Stimulated activated CD8-positive, alpha-beta memory T cell treated with anti-CD3 and anti-CD28 coated beads, Interleukin-12 subunit alpha, Interleukin-12 subunit beta, amount 100 ng/mL, for 1 hour (primary cell): Measurements from ENCODE around the gene NME7.

Experiments
- DNase-seq: peaks from one replicate; pipeline ENCODE4 v3.0.0-alpha.2; 2020; ENCODE audit warnings: low read depth

NME7 gene

DNA sequence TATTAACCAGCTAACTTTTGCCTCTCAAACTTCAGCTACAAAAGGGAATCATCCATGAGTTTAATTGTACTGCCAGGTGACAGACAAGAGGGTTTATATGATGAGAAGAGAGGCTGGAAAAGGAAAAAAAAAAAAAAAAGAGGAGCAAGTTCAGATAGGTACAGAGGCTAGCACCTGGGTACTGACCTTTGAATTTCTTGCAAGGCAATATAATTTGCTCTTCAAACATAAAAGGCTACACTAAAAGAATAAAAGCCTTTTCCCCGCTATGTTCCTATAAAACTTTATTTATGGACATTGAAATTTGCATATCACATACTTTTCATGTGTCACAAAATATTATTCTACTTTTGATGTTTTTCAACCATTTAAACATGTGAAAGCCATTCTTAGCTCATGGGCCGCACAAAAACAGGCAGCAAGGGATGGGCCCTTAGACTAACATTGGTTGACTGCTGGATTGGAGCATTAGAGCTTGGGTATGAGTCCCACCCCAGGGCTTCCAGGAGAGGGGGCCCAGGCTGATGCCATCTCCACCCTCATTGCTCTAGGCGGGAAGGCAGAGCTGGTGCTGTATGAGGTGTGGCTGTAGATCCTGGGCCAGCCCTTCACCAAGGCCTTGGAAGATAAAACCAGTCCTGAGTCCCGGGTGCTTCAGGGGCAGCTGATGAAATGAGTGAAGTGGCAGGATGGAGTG lies 216.8 kb downstream of the NME7 start:
- DNase-seq = no peak

- no peak for DNase-seq
These were observed 217.9 kb downstream of the NME7 start for GRCh38 chr1:169149555-169150286.

DNA sequence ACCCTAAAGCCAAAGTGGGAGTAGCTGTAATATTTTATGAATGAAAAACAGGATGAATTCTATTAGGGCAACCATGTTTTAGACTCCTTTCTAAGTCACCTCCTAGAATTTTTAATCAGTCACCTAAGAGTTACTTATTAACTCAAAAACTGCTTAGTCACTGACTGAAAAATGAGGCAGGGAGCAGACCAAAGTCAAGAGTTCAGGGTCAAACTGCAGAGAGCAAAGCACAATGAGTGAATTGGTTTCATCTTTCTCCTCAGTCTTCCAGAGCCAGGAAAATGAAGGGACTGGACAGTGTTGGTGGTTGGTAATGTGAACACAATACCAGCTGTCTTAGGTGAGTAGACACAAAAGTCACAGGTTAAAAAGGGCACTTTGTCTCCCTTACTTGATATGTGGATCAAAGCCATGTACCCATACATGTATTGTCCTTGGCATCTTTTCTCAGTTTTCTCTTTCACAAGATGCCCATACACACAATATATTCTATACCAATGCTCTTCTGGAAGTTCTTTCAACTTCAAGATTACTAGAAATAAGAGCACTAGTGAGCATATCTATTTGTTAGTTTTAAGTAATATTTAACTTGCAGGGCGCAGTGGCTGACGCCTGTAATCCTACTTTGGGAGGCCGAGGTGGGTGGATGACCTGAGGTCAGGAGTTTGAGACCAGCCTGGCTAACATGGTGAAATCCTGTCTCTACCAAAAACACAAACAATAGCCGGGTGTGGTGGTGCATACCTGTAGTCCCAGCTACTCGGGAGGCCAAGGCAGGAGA lies 218.9 kb downstream of the NME7 start:
- no peak for DNase-seq

DNA sequence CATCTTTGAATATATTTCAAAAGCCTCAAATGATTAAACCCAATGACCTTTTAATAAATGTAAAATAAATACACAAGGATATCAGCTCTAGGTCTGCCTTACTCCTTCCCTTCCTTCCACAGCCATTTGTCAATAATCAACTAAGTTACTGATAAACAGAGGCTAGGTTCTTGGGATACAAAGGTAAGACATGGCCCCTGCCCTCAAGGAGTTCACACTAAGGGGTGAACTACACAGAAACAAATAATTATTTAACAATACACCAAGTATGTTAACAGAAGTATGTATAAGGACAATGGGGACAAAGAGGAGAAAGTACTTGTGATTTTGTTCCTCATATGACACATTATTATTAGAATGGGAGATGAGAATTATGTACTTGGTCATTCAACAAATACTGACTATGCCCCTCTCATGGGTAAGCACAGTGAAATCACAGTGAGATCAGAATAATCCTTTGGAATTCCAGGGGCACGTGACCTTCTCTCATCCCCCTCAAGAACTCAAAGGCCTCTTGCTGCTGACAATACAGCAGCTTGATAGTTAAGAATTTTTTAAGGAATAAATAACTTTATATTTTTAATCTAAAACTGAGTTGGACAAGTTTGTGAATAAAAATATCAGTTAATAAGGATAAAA lies 220.9 kb downstream of the NME7 start:
- no peak for DNase-seq

DNA sequence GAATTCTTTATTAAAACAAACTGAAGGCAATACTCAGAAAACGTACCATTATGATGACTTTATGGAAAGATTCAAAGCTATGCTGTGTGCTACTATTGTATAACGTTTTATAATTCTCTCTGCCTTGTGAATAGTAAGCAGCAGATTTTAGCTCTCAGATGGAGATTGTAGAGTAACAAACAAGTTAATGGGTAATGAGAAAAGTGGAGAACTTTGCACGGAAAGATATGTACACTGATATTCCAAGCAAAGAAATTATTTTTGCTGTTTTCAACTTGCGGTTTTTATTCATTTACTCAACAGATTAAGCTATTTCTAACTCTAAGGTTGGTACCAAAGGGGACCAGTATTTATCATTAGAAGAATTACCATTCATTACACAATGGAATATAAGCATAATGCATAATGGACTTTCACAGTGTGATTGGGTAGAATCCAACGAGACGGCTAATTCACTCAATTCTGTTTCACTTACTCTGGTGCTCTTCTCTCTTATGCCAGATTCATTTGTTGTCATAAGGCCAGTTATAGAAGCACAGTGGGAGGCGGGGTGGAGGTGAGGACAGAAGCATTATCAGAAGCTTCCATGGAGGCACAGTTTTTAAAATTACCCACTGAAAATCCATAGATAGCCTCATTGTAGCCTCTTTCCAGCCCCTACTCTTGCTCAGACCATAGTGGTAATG lies 222.5 kb downstream of the NME7 start:
- DNase-seq = no peak

DNA sequence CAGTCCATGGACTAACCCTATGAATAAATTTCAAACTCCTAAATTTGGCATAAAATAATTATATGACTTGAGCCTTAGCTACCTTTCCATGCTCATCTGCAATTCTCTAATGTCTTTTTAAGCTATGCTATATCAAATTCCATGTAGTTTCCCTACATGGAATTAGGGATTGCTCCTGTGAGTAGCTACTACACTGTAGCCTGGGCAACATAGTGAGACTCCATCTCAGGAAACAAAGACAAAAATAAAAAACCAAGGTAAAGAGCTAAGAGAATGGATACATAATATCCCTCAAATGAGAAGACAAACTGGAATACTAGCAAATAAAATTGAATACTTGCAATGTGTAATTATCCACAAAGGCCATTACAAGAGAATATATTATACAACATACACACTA lies 223.6 kb downstream of the NME7 start:
- DNase-seq = no peak

GRCh38 chr1:169143346-169143745 lies 224.3 kb downstream of the NME7 start:
- DNase-seq = no peak

- DNase-seq = no peak
These were observed 225.5 kb downstream of the NME7 start for GRCh38 chr1:169142129-169142528.

DNA sequence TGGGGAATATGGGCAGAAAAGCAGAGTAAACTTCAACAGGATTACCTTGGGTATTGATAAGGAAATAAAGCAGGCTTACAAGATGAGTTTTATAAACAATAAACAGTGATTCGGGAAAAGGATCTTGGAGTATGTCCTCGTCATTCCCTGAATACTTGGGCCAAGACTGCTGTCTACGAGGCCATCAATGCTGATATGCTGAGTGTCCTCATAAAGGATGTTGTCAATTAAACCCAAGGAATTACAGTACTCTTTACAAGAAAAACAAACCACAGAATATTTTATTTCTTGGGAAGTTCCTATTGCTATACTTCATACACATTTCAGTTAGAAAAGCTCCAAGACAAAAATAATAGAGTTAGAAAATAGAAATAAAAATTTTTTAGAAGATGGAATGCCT lies 226.2 kb downstream of the NME7 start:
- no peak for DNase-seq

DNA sequence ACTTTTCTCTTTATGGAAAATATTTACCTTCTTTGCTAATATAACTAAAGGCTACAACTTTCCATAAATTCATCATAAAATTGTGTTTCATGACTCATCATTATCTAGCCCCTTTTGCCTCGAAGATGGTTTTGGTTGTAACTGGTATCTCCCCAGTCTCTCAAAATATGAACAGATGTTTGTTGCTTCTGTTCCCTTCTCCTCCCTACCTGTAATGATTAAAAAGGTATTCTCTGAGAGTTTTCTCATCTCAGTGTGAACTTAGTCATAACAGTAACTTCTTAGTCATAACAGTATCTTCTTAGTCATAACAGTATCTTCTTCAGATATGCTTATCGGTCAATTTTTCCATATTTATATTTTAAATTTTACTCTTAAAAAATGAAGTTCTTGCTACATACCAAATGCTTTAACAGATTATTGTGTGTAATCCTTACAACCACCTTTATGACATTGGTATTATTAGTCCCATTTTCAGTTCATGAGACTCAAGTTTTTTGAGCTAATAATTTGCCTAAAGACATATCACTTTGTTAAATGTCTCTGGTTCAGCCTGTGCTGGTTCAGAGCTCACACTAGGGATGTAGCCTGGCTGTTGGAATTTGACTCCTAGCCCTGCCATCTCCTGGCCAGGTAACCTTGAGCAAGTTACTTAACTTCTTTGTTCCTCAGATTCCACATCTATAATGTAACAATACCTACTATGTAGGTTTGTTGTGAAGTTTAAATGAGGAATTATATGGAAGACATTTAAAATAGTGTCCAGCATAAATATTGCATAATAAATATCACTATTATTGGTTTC lies 228.5 kb downstream of the NME7 start:
- DNase-seq = no peak

DNA sequence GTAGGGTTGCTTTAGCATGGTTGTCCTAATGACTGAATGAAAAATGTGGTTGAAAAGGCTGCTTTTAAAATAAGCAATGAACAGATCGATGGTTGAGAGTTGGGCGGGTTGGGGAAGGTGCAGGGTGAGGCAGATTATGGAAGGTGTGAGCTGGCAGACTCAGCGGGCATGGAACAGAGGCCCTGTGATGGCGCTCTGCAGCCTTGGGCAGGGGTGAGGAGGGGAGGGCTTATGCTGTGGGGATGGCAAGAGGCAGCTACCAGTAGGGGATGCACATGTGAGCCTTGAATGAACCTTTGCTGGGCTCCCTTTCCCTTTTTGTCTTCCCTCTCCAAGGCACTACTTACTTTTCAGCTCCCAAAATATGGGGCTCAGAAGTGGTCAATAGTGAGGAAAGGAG lies 230.2 kb downstream of the NME7 start:
- DNase-seq = no peak

DNA sequence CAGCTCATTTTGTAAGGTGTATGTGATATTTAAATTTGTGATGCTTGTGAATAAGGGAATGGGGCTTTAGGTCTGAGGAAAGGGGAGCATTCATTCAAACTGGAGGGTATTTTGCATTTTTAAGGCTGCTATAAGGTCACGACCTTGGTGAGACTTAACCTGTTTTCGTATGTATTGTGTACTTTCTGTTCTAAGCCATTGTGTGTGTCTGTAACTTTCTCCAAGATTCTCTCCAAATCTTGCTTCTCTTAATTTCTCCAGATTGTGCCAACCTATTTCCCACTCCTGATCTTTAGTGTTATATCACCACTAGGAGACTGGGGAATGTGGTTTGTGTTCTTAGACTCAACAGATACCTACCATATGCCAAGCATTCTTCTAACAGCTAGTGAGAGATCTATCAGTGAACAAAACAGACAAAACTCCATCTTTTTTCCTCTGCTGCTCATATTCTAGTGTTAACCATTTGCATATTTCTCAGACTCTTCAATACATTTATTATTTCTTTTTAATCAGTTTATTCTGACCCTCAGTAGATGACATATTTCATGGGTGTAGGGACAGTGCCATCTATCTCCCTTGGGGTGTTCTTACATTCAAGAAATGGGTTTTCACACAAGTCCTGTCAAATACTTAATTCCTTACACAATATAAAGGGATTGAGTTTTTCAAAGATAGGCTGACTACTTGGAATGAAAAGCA lies 233.6 kb downstream of the NME7 start:
- DNase-seq = no peak

GRCh38 chr1:169133228-169133576 lies 234.4 kb downstream of the NME7 start:
- DNase-seq = no peak

DNA sequence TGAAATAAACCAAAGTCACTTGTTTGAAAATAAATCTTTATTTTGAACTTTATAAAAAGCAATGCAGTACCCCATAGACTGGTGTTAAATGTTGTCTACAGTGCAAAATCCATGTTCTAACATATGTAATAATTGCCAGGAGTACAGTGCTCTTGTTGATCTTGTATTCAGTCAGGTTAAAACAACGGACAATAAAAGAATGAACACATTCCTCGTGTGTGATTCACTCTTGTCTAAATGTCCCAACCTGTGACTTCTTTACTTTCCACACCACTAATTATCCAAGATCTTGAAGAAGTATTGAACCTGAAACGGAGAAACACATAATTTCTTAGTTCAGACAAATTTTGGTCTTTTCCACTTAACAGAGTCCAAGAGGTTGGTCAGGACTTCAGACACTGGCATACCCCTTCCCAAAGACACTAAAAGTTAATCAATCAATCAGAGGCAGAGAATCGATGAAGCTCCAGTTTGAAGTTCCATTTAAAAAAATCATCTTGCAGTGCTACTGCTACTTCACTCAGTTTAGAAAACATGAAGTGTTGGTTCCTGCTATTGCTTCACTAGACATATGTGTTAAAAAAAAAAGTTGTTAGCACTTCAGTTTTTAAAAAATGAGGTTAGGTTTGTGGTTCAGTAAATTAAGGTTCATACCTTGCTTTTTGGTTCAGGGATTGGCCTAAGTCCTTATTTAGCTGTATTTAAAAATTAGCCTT lies 234.9 kb downstream of the NME7 start:
- DNase-seq = no peak

DNA sequence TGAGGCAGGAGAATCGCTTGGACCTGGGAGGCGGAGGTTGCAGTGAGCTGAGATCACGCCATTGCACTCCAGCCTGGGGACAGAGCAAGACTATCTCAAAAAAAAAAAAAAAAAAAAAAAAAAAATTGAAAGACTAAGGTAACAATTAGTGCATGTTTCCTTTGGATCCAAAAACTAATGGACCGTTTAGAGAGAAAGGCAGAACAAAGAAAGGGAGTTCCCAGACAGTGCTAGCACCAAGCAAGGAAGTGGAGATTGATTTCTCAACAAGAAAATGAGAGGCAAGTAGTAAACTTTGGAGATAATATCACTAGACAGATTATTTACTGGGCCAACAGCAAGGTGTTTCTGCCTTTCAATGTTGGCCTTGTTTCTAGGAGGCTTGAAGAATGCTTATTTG lies 236.9 kb downstream of the NME7 start:
- no peak for DNase-seq

- no peak for DNase-seq
These were observed 238.3 kb downstream of the NME7 start for GRCh38 chr1:169129109-169129784.

GRCh38 chr1:169128562-169128961 lies 239.0 kb downstream of the NME7 start:
- DNase-seq = no peak

GRCh38 chr1:169127305-169127704 lies 240.3 kb downstream of the NME7 start:
- no peak for DNase-seq

- no peak for DNase-seq
These were observed 241.3 kb downstream of the NME7 start for GRCh38 chr1:169126335-169126734.
